Rectal smooth muscle tissue (tissue), 1 donor: ENCODE data around the gene PPP6R2.

Experiments
- H3K27ac ChIP-seq: one replicate; pipeline ENCODE4 v1.7.0; 2013; ENCODE audit warnings: low read depth, low read length, inconsistent platforms
- H3K27me3 ChIP-seq: one replicate; pipeline ENCODE4 v1.7.0; 2013; ENCODE audit warnings: low read length; ENCODE audit not compliant: control insufficient read depth, insufficient read depth
- H3K36me3 ChIP-seq: one replicate; pipeline ENCODE4 v1.7.0; 2013; ENCODE audit warnings: low read length; ENCODE audit not compliant: control insufficient read depth, insufficient read depth
- H3K4me1 ChIP-seq: one replicate; pipeline ENCODE4 v1.7.0; 2013; ENCODE audit warnings: low read length; ENCODE audit not compliant: control insufficient read depth, insufficient read depth
- H3K4me3 ChIP-seq: one replicate; pipeline ENCODE4 v1.7.0; 2013; ENCODE audit warnings: low read length
- H3K9ac ChIP-seq: one replicate; pipeline ENCODE4 v1.7.0; 2013; ENCODE audit warnings: low read length

The PPP6R2 gene

GRCh38 chr22:50447576-50448551, 104.7 kb downstream of the PPP6R2 start:
- Histone ChIP-seq H3K9ac (no peak overlapping the region), H3K4me3 (no peak overlapping the region), H3K36me3 (peaks cover 24% of the 10 kb centered on the region), H3K27ac (no peak overlapping the region), H3K27me3 (no peaks in the 10 kb centered on the region), H3K4me1 (peaks cover 2% of the 10 kb centered on the region)

GRCh38 chr22:50452649-50453048, 109.5 kb downstream of the PPP6R2 start:
- peaks cover 28% of the 10 kb centered on the region for H3K36me3 ChIP-seq
- no peak overlapping the region for H3K27ac ChIP-seq
- H3K4me1 ChIP-seq = no peaks in the 10 kb centered on the region
- no peak overlapping the region for H3K9ac ChIP-seq
- H3K4me3 ChIP-seq = no peak overlapping the region
- H3K27me3 ChIP-seq = no peaks in the 10 kb centered on the region

- peaks cover 29% of the 10 kb centered on the region for H3K36me3 ChIP-seq
- H3K9ac ChIP-seq = no peak overlapping the region
Observed at GRCh38 chr22:50454556-50455075, 111.5 kb downstream of the PPP6R2 start.

GRCh38 chr22:50455201-50455600, 112.1 kb downstream of the PPP6R2 start:
- Histone ChIP-seq H3K27me3 (no peaks in the 10 kb centered on the region), H3K9ac (no peak overlapping the region), H3K27ac (no peak overlapping the region), H3K4me1 (no peaks in the 10 kb centered on the region), H3K4me3 (no peak overlapping the region), H3K36me3 (peaks cover 30% of the 10 kb centered on the region)

More at GRCh38 chr22:50454556-50455075, 111.5 kb downstream of the PPP6R2 start:
- Histone ChIP-seq H3K27ac (no peak overlapping the region), H3K27me3 (no peaks in the 10 kb centered on the region), H3K4me1 (no peaks in the 10 kb centered on the region), H3K4me3 (no peak overlapping the region)

- no peak overlapping the region for H3K9ac ChIP-seq
- peaks cover 38% of the 10 kb centered on the region for H3K36me3 ChIP-seq
- no peak overlapping the region for H3K4me3 ChIP-seq
- H3K4me1 ChIP-seq = no peaks in the 10 kb centered on the region
- H3K27ac ChIP-seq = no peak overlapping the region
- H3K27me3 ChIP-seq = no peaks in the 10 kb centered on the region
Observed at GRCh38 chr22:50456026-50456425, 112.9 kb downstream of the PPP6R2 start.

GRCh38 chr22:50456466-50457234, 113.5 kb downstream of the PPP6R2 start:
- no peaks in the 10 kb centered on the region for H3K27me3 ChIP-seq
- H3K36me3 ChIP-seq = peaks cover 39% of the 10 kb centered on the region
- no peaks in the 10 kb centered on the region for H3K4me1 ChIP-seq
- H3K27ac ChIP-seq = no peak overlapping the region
- H3K4me3 ChIP-seq = no peak overlapping the region
- H3K9ac ChIP-seq = no peak overlapping the region

GRCh38 chr22:50459016-50459415, 115.9 kb downstream of the PPP6R2 start:
- H3K4me3 ChIP-seq = no peak overlapping the region
- no peaks in the 10 kb centered on the region for H3K4me1 ChIP-seq
- no peaks in the 10 kb centered on the region for H3K27me3 ChIP-seq
- H3K36me3 ChIP-seq = peaks cover 45% of the 10 kb centered on the region
- no peak overlapping the region for H3K9ac ChIP-seq
- no peak overlapping the region for H3K27ac ChIP-seq

- H3K36me3 ChIP-seq = peaks cover 50% of the 10 kb centered on the region
- H3K4me1 ChIP-seq = no peaks in the 10 kb centered on the region
- no peak overlapping the region for H3K9ac ChIP-seq
- H3K4me3 ChIP-seq = no peak overlapping the region
- H3K27ac ChIP-seq = no peak overlapping the region
- H3K27me3 ChIP-seq = no peaks in the 10 kb centered on the region
Observed at GRCh38 chr22:50459496-50460140, 116.5 kb downstream of the PPP6R2 start.

- Histone ChIP-seq H3K36me3 (peaks cover 52% of the 10 kb centered on the region), H3K4me1 (no peaks in the 10 kb centered on the region), H3K4me3 (no peak overlapping the region), H3K27me3 (no peaks in the 10 kb centered on the region), H3K27ac (no peak overlapping the region), H3K9ac (no peak overlapping the region)
Observed at GRCh38 chr22:50460938-50461337, 117.8 kb downstream of the PPP6R2 start.

GRCh38 chr22:50461536-50461935, 118.4 kb downstream of the PPP6R2 start:
- Histone ChIP-seq H3K9ac (no peak overlapping the region), H3K27me3 (no peaks in the 10 kb centered on the region), H3K4me1 (no peaks in the 10 kb centered on the region), H3K36me3 (peaks cover 56% of the 10 kb centered on the region), H3K4me3 (no peak overlapping the region), H3K27ac (no peak overlapping the region)

GRCh38 chr22:50461979-50462540, 118.9 kb downstream of the PPP6R2 start:
- no peaks in the 10 kb centered on the region for H3K4me1 ChIP-seq
- H3K9ac ChIP-seq = no peak overlapping the region
- H3K27me3 ChIP-seq = no peaks in the 10 kb centered on the region
- no peak overlapping the region for H3K27ac ChIP-seq
- H3K4me3 ChIP-seq = no peak overlapping the region
- peaks cover 61% of the 10 kb centered on the region for H3K36me3 ChIP-seq
